ENCODE measurements around the gene PRR3. TPM values are rescaled to one million over a fixed set of nuclear protein-coding genes. Genes with fewer than 3 reads are reported as not detected.
A peak's percentile ranks its signal among the peaks of the same experiment; 100 is the strongest.

The PRR3 gene
- total RNA-seq, 2 experiments from 2014 or later = 21.7 to 22.0 TPM

GRCh38 chr6:30556066-30556905 lies 809 bp upstream of the PRR3 start, which contains the start of gene GNL1:
TSS of gene GNL1 (minus strand) at chr6:30556489. CDS start at chr6:30556203, 286 bp downstream.
- CTCF ChIA-PET = interaction anchor here (0.6 to 6.3 kb wide), 5 partner anchors 13 to 103 kb away, joined by 3 to 70 read pairs (median 4); no protein-coding TSS in a partner anchor
- Mint-ChIP-seq H3K27ac (peak within 1 kb of the TSS; percentile 100), H3K27me3 (ENCODE audit: low read depth) (no peaks in the 10 kb centered on the region), H3K4me1 (ENCODE audit: low read depth) (peaks cover 38% of the 10 kb centered on the region), H3K36me3 (ENCODE audit: low read depth) (peaks cover 38% of the 10 kb centered on the region), H3K9me3 (no peaks in the 10 kb centered on the region), H3K4me3 (peak within 1 kb of the TSS; percentile 99)
- intact Hi-C loops (cut with micrococcal nuclease) = loop anchor here (1.0 to 10.0 kb wide), 13 partner anchors 15 to 491 kb away; partner anchors contain the start of genes ABCF1, HLA-E, MDC1 and MRPS18B
- peak; percentile 100 for DNase-seq

GRCh38 chr6:30557683-30557981 lies 537 bp downstream of the PRR3 start:
- CTCF ChIA-PET = interaction anchor here (0.7 to 1.8 kb wide), 10 partner anchors 9 to 104 kb away, joined by 3 to 7 read pairs (median 4); no protein-coding TSS in a partner anchor

GRCh38 chr6:30560930-30561329 lies 3.8 kb downstream of the PRR3 start:
- no peak overlapping the region for H3K4me3 Mint-ChIP-seq
- H3K36me3 Mint-ChIP-seq (ENCODE audit: low read depth) = peaks cover 43% of the 10 kb centered on the region
- H3K9me3 Mint-ChIP-seq = no peaks in the 10 kb centered on the region
- H3K4me1 Mint-ChIP-seq (ENCODE audit: low read depth) = peaks cover 35% of the 10 kb centered on the region
- H3K27ac Mint-ChIP-seq = no peak overlapping the region
- no peaks in the 10 kb centered on the region for H3K27me3 Mint-ChIP-seq (ENCODE audit: low read depth)
- intact Hi-C loops (cut with micrococcal nuclease) = no loop called here
- CTCF ChIA-PET = no interaction called here
- DNase-seq = no peak

More at GRCh38 chr6:30557683-30557981, 537 bp downstream of the PRR3 start:
- H3K36me3 Mint-ChIP-seq (ENCODE audit: low read depth) = peaks cover 41% of the 10 kb centered on the region
- no peaks in the 10 kb centered on the region for H3K27me3 Mint-ChIP-seq (ENCODE audit: low read depth)
- H3K4me3 Mint-ChIP-seq = peak overlapping the region; percentile 99
- peaks cover 41% of the 10 kb centered on the region for H3K4me1 Mint-ChIP-seq (ENCODE audit: low read depth)
- H3K27ac Mint-ChIP-seq = peak overlapping the region; percentile 100
- DNase-seq = peak; percentile 80
- H3K9me3 Mint-ChIP-seq = no peaks in the 10 kb centered on the region
- intact Hi-C loops (cut with micrococcal nuclease) = loop anchor here (1.0 to 10.0 kb wide), 8 partner anchors 29 to 493 kb away; partner anchors contain the start of genes POLR1H, PPP1R11, RPP21 and TRIM26

- H3K27me3 Mint-ChIP-seq (ENCODE audit: low read depth) = no peaks in the 10 kb centered on the region
- CTCF ChIA-PET = interaction anchor here (0.8 to 1.6 kb wide), 2 partner anchors 18 to 30 kb away, joined by 4 to 6 read pairs; no protein-coding TSS in a partner anchor
- no peaks in the 10 kb centered on the region for H3K9me3 Mint-ChIP-seq
- no peak overlapping the region for H3K27ac Mint-ChIP-seq
- peaks cover 32% of the 10 kb centered on the region for H3K36me3 Mint-ChIP-seq (ENCODE audit: low read depth)
- no peak overlapping the region for H3K4me3 Mint-ChIP-seq
- intact Hi-C loops (cut with micrococcal nuclease) = no loop called here
- H3K4me1 Mint-ChIP-seq (ENCODE audit: low read depth) = peaks cover 40% of the 10 kb centered on the region
- no peak for DNase-seq
Measured at GRCh38 chr6:30562470-30563425, 5.7 kb downstream of the PRR3 start.

- Mint-ChIP-seq H3K27me3 (ENCODE audit: low read depth) (no peaks in the 10 kb centered on the region), H3K27ac (no peak overlapping the region), H3K4me3 (no peak overlapping the region), H3K4me1 (ENCODE audit: low read depth) (peaks cover 37% of the 10 kb centered on the region), H3K9me3 (no peaks in the 10 kb centered on the region), H3K36me3 (ENCODE audit: low read depth) (peaks cover 29% of the 10 kb centered on the region)
- no peak for DNase-seq
- CTCF ChIA-PET = interaction anchor here (0.8 to 1.6 kb wide), 2 partner anchors 20 to 32 kb away, joined by 4 to 6 read pairs; no protein-coding TSS in a partner anchor
- intact Hi-C loops (cut with micrococcal nuclease) = no loop called here
Measured at GRCh38 chr6:30564114-30564513, 7.0 kb downstream of the PRR3 start.

- H3K36me3 Mint-ChIP-seq (ENCODE audit: low read depth) = peaks cover 24% of the 10 kb centered on the region
- no peaks in the 10 kb centered on the region for H3K27me3 Mint-ChIP-seq (ENCODE audit: low read depth)
- H3K27ac Mint-ChIP-seq = no peak overlapping the region
- intact Hi-C loops (cut with micrococcal nuclease) = no loop called here
- H3K4me3 Mint-ChIP-seq = no peak overlapping the region
- no peaks in the 10 kb centered on the region for H3K9me3 Mint-ChIP-seq
- CTCF ChIA-PET = interaction anchor here (0.7 to 1.7 kb wide), 3 partner anchors 23 to 79 kb away, joined by 3 to 6 read pairs (median 3); no protein-coding TSS in a partner anchor
- DNase-seq = no peak
- H3K4me1 Mint-ChIP-seq (ENCODE audit: low read depth) = peaks cover 45% of the 10 kb centered on the region
Measured at GRCh38 chr6:30565772-30566171, 8.7 kb downstream of the PRR3 start.

GRCh38 chr6:30568245-30568644 lies 11.2 kb downstream of the PRR3 start:
- peaks cover 57% of the 10 kb centered on the region for H3K4me1 Mint-ChIP-seq (ENCODE audit: low read depth)
- H3K27me3 Mint-ChIP-seq (ENCODE audit: low read depth) = no peaks in the 10 kb centered on the region
- H3K4me3 Mint-ChIP-seq = no peak overlapping the region
- DNase-seq = peak; percentile 75
- CTCF ChIA-PET = no interaction called here
- H3K9me3 Mint-ChIP-seq = no peaks in the 10 kb centered on the region
- intact Hi-C loops (cut with micrococcal nuclease) = no loop called here
- peak overlapping the region; percentile 17 for H3K27ac Mint-ChIP-seq
- H3K36me3 Mint-ChIP-seq (ENCODE audit: low read depth) = peaks cover 21% of the 10 kb centered on the region

DNA sequence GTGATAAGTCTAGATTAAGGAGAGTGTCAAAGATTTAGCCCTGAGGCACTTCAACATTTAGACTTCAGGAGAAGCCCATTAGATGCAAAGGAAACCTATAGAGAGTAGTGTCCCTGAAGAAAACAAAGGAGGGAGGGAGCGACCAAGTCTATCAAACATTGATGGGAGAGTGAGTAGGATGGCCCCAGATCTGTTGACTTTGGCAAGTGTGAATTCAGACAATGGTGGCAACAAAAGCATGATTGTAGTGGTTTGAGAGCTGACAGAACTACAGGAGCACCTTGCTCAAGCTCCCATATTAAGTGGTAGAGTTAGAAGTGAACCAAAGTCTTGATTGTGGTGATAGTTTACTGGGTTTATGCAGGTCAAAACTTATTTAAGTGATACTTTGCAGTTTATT lies 13.2 kb downstream of the PRR3 start:
- Mint-ChIP-seq H3K27ac (peak overlapping the region; percentile 29), H3K9me3 (no peaks in the 10 kb centered on the region), H3K27me3 (ENCODE audit: low read depth) (no peaks in the 10 kb centered on the region), H3K4me1 (ENCODE audit: low read depth) (peaks cover 68% of the 10 kb centered on the region), H3K4me3 (peak overlapping the region; percentile 98), H3K36me3 (ENCODE audit: low read depth) (peaks cover 18% of the 10 kb centered on the region)
- intact Hi-C loops (cut with micrococcal nuclease) = loop anchor here (2.0 kb wide), 1 partner anchor 151 kb away; the partner anchor contains the start of gene TUBB
- CTCF ChIA-PET = interaction anchor here (0.6 to 2.3 kb wide), 5 partner anchors 13 to 112 kb away, joined by 3 to 10 read pairs (median 4); partner anchors contain the start of gene PRR3
- no peak for DNase-seq

DNA sequence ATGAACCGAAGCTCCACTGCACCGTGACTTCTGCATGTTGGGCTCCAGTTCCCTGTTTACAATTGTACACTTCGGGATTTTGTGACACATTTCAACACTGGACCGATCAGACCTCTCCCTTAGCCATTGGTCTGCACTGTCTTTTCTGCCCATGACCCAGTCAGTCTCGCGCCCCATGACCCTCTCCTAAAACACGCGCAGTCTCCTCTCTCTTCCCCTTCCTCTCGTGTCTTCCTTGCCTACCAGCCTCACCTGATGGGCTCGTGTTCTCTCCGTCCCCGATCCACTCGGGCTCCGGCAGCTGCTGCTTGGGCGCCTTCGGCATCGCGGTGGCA lies 13.6 kb downstream of the PRR3 start:
- no peaks in the 10 kb centered on the region for H3K9me3 Mint-ChIP-seq
- intact Hi-C loops (cut with micrococcal nuclease) = loop anchor here (1.0 to 2.0 kb wide), 5 partner anchors 14 to 150 kb away; partner anchors contain the start of genes GNL1 and TUBB
- peak overlapping the region; percentile 68 for H3K27ac Mint-ChIP-seq
- peaks cover 70% of the 10 kb centered on the region for H3K4me1 Mint-ChIP-seq (ENCODE audit: low read depth)
- H3K27me3 Mint-ChIP-seq (ENCODE audit: low read depth) = no peaks in the 10 kb centered on the region
- H3K36me3 Mint-ChIP-seq (ENCODE audit: low read depth) = peaks cover 18% of the 10 kb centered on the region
- CTCF ChIA-PET = interaction anchor here (1.0 to 2.3 kb wide), 6 partner anchors 13 to 151 kb away, joined by 3 to 10 read pairs (median 4); partner anchors contain the start of gene PRR3
- peak overlapping the region; percentile 98 for H3K4me3 Mint-ChIP-seq
- DNase-seq = no peak

GRCh38 chr6:30571075-30571761 lies 14.1 kb downstream of the PRR3 start, which contains the start of gene ABCF1:
TSS of gene ABCF1 (plus strand) at chr6:30571442. CDS start at chr6:30571488, 46 bp downstream.
- H3K27ac Mint-ChIP-seq = peak within 1 kb of the TSS; percentile 95
- H3K4me3 Mint-ChIP-seq = peak within 1 kb of the TSS; percentile 98
- CTCF ChIA-PET = interaction anchor here (0.6 to 2.3 kb wide), 6 partner anchors 14 to 151 kb away, joined by 3 to 10 read pairs (median 4); partner anchors contain the start of gene PRR3
- DNase-seq = peak; percentile 99
- H3K27me3 Mint-ChIP-seq (ENCODE audit: low read depth) = no peaks in the 10 kb centered on the region
- H3K4me1 Mint-ChIP-seq (ENCODE audit: low read depth) = peaks cover 70% of the 10 kb centered on the region
- peaks cover 18% of the 10 kb centered on the region for H3K36me3 Mint-ChIP-seq (ENCODE audit: low read depth)
- intact Hi-C loops (cut with micrococcal nuclease) = loop anchor here (1.0 to 2.0 kb wide), 5 partner anchors 15 to 150 kb away; partner anchors contain the start of genes GNL1 and TUBB
- H3K9me3 Mint-ChIP-seq = no peaks in the 10 kb centered on the region

DNA sequence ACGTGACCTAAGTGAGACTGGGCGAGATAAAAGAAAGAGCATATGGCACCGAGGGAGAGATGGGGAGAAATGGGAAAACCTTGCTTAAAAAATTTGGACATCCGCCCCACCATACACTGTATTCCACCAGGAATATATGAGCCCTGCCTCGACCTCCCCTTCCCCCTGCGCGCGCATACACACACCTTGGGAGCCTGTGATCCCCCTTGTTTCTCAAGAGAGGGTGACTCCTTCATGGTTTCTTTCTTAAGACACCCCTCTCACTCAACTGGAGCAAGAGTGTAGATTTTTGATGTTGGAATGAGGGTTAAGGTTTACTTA lies 14.6 kb downstream of the PRR3 start:
- CTCF ChIA-PET = interaction anchor here (0.6 to 2.3 kb wide), 5 partner anchors 25 to 150 kb away, joined by 3 to 10 read pairs (median 4); no protein-coding TSS in a partner anchor
- intact Hi-C loops (cut with micrococcal nuclease) = loop anchor here (1.0 to 2.0 kb wide), 5 partner anchors 15 to 149 kb away; partner anchors contain the start of genes GNL1 and TUBB
- no peak for DNase-seq

More for the DNA sequence above, 14.6 kb downstream of the PRR3 start:
- Mint-ChIP-seq H3K27me3 (ENCODE audit: low read depth) (no peaks in the 10 kb centered on the region), H3K4me3 (peak overlapping the region; percentile 98), H3K9me3 (no peaks in the 10 kb centered on the region), H3K27ac (peak overlapping the region; percentile 95), H3K36me3 (ENCODE audit: low read depth) (peaks cover 22% of the 10 kb centered on the region), H3K4me1 (ENCODE audit: low read depth) (peaks cover 72% of the 10 kb centered on the region)
